ENCODE data around the gene ZNF532.

The ZNF532 gene

GRCh38 chr18:58866066-58866772, 1.5 kb downstream of the ZNF532 start:
- H3K27ac ChIP-seq: no peak overlapping the region
- TF ChIP-seq ZFX (IDR thresholded peaks at IDR 0.05; ENCODE audit: borderline replicate concordance) (no peak), CTCF (IDR thresholded peaks at IDR 0.05) (no peak)

GRCh38 chr18:58866773-58867150, 2.1 kb downstream of the ZNF532 start:
- TF ChIP-seq ZFX (IDR thresholded peaks at IDR 0.05; ENCODE audit: borderline replicate concordance): no peak
- TF ChIP-seq CTCF (IDR thresholded peaks at IDR 0.05): no peak
- H3K27ac ChIP-seq: no peak overlapping the region

GRCh38 chr18:58867281-58867961, 2.7 kb downstream of the ZNF532 start:
- no peak for TF ChIP-seq CTCF (IDR thresholded peaks at IDR 0.05)
- TF ChIP-seq ZFX (IDR thresholded peaks at IDR 0.05; ENCODE audit: borderline replicate concordance): no peak
- H3K27ac ChIP-seq: no peak overlapping the region

GRCh38 chr18:58868440-58868839, 3.8 kb downstream of the ZNF532 start:
- no peak overlapping the region for H3K27ac ChIP-seq
- TF ChIP-seq CTCF (IDR thresholded peaks at IDR 0.05) (no peak), ZFX (IDR thresholded peaks at IDR 0.05; ENCODE audit: borderline replicate concordance) (no peak)

- no peak overlapping the region for H3K27ac ChIP-seq
- no peak for TF ChIP-seq ZFX (IDR thresholded peaks at IDR 0.05; ENCODE audit: borderline replicate concordance)
- no peak for TF ChIP-seq CTCF (IDR thresholded peaks at IDR 0.05)
These were observed 5.5 kb downstream of the ZNF532 start for GRCh38 chr18:58870130-58870529.

- TF ChIP-seq CTCF (IDR thresholded peaks at IDR 0.05) (no peak), ZFX (IDR thresholded peaks at IDR 0.05; ENCODE audit: borderline replicate concordance) (no peak)
- no peak overlapping the region for H3K27ac ChIP-seq
These were observed 5.9 kb downstream of the ZNF532 start for GRCh38 chr18:58870621-58871020.
